ENCODE data around the gene PEF1. TPM values are rescaled to one million over a fixed set of nuclear protein-coding genes. Genes with fewer than 3 reads are reported as not detected.

The PEF1 gene
- total and polyA plus RNA-seq, 2 donors = 53.7 to 83.1 TPM

DNA sequence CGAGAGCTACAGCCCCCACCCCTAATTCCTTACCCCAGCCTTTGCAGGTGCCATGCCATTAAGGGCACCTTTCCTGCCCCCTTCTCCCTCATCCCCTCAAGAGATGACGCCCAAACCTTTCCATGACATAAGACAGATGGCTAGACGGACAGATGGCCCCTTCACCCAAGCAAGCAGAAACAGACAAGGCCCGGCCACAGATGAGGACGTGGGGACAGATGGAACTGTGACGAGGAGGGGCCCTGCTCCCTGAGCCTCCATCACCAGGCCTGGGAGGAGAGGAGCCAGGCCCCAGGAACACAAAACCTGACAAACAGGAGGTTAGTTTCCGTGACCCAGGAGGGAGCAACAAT lies 24.7 kb upstream of the PEF1 start:
- DNase-seq (ENCODE audit: low read depth in 6 of 9, low spot score in 9 of 9) = no peak
- H3K9me3 ChIP-seq (ENCODE audit: control insufficient read depth in 2 of 2, insufficient read depth in 1 of 2, low read length in 1 of 2) = no peaks in the 10 kb centered on the region
- H3K4me3 ChIP-seq (ENCODE audit: low read length in 2 of 2) = no peak overlapping the region
- WGBS = 82% methylated on average over 7 of the region's 7 CpGs
- H3K36me3 ChIP-seq (ENCODE audit: control insufficient read depth in 2 of 2, insufficient read depth in 2 of 2, low read length in 1 of 2) = no peaks in the 10 kb centered on the region
- peaks cover 3 to 38% of the 10 kb centered on the region in 2 donors for H3K4me1 ChIP-seq (ENCODE audit: control insufficient read depth in 2 of 2, insufficient read depth in 2 of 2, low read length in 2 of 2)
- peaks cover 0 to 24% of the 10 kb centered on the region in 2 donors for H3K27me3 ChIP-seq (ENCODE audit: control insufficient read depth in 2 of 2, insufficient read depth in 1 of 2, low read length in 1 of 2)
- no peak overlapping the region for H3K27ac ChIP-seq (ENCODE audit: low read depth in 1 of 2, low read length in 1 of 2)

DNA sequence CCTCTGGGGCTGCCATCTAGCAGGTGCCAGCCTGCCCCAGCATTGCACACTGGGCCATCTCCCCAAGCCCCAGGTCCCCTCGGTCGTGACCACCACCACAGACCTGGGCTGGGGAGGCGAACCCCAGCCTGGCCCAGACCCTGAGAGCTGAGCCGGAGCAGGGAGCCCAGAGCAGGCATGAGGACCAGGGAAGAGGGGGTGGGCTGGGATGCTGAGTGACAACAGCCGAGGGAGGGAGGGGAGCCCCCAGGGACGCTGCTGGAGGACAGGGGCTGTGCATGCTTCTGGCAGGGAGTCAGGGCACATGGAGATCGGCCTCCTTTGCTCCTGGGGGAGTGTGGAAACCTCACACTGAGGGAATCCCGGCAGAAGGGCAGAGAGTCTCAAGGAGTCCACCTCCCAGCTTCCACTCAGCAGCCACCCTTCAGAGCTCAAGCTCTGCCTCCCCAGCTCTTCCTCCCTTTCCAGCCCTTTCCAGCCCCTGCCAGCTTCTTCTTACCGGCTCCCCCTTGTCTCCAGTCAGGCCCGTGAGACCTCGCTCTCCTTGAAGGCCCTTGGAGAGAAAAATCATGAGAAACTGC lies 23.7 kb upstream of the PEF1 start:
- DNase-seq (ENCODE audit: low read depth in 6 of 9, low spot score in 9 of 9) = no peak

DNA sequence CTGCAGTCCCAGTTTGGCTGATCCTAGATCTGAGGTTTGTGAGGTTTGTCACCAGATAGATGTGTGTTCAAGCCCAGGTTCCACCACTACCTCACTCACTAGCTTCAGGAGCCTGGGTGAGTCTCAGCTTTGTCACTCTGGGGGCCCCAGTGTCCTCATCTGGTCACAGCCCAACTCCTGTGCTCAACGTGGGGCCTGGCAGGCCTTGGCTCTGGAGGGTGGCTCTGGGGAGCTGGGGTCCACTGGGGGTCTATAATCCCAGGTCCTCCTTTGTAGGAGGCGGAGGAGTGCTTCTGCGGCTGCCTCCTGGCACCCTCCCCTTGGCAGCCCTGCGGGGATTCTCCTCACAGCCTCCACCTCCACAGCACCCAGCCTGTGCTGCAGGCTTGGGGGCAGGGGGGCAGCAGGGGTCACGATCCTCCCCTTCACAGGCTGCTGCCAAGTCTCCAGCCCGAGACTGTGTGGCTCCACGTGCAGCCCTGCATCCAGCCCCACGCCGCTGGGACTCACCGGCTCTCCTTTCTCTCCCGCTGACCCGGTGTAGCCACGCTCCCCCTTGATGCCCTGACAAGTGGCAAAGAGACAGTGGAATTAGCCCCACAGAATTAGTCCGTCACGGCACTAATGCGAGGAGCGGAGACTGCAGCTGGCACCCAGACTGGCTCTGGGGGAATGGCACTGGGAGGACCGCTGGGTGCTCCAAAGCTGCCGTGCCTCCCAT lies 22.5 kb upstream of the PEF1 start:
- Histone ChIP-seq H3K4me3 (ENCODE audit: low read length in 2 of 2) (no peak overlapping the region), H3K27me3 (ENCODE audit: control insufficient read depth in 2 of 2, insufficient read depth in 1 of 2, low read length in 1 of 2) (peaks cover 0 to 26% of the 10 kb centered on the region in 2 donors), H3K9me3 (ENCODE audit: control insufficient read depth in 2 of 2, insufficient read depth in 1 of 2, low read length in 1 of 2) (no peaks in the 10 kb centered on the region), H3K27ac (ENCODE audit: low read depth in 1 of 2, low read length in 1 of 2) (peak overlapping the region in 1 of 2 donors; percentile 68), H3K36me3 (ENCODE audit: control insufficient read depth in 2 of 2, insufficient read depth in 2 of 2, low read length in 1 of 2) (no peaks in the 10 kb centered on the region), H3K4me1 (ENCODE audit: control insufficient read depth in 2 of 2, insufficient read depth in 2 of 2, low read length in 2 of 2) (peaks cover 3 to 38% of the 10 kb centered on the region in 2 donors)
- 95% methylated on average over 19 of the region's 19 CpGs for WGBS
- no peak for DNase-seq (ENCODE audit: low read depth in 6 of 9, low spot score in 9 of 9)

More for the DNA sequence above, 23.7 kb upstream of the PEF1 start:
- Histone ChIP-seq H3K4me3 (ENCODE audit: low read length in 2 of 2) (no peak overlapping the region), H3K9me3 (ENCODE audit: control insufficient read depth in 2 of 2, insufficient read depth in 1 of 2, low read length in 1 of 2) (no peaks in the 10 kb centered on the region), H3K27me3 (ENCODE audit: control insufficient read depth in 2 of 2, insufficient read depth in 1 of 2, low read length in 1 of 2) (peaks cover 0 to 24% of the 10 kb centered on the region in 2 donors), H3K4me1 (ENCODE audit: control insufficient read depth in 2 of 2, insufficient read depth in 2 of 2, low read length in 2 of 2) (peaks cover 3 to 38% of the 10 kb centered on the region in 2 donors), H3K36me3 (ENCODE audit: control insufficient read depth in 2 of 2, insufficient read depth in 2 of 2, low read length in 1 of 2) (no peaks in the 10 kb centered on the region), H3K27ac (ENCODE audit: low read depth in 1 of 2, low read length in 1 of 2) (no peak overlapping the region)
- 96% methylated on average over 11 of the region's 11 CpGs for WGBS

DNA sequence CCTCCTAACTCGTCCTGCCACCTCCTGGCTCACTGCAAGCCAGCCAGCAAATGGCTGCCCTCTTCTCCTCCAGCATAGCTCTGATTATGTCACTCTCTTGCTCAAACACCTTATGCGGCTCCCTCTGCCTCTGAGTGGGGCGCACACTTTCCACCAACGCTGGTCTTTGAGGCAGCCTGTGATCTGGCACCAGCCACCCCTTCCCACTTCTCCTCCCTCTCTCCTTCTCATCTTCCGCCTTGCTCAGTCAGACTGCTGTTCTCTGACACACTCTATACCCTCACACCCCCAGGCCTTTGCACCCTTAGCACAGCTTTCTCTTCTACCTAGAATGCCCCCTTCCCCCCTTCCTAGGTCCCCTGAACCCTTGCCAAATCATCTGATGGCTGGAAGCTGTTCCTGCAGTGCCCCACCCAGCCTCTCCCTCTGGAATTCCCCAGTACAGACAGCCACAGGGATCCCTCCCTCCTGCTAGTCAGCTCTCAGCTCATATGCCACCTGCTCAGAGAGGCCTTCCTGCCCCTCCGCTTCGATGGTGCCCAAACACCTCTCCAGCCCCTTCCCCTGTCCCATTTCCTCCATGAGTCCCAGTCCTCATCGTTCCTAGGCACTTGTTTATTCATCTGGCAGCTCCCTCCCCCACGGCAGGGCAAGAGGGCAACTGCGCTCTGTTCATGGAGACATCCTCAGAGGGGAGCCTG lies 21.7 kb upstream of the PEF1 start:
- Histone ChIP-seq H3K9me3 (ENCODE audit: control insufficient read depth in 2 of 2, insufficient read depth in 1 of 2, low read length in 1 of 2) (no peaks in the 10 kb centered on the region), H3K27me3 (ENCODE audit: control insufficient read depth in 2 of 2, insufficient read depth in 1 of 2, low read length in 1 of 2) (peaks cover 0 to 26% of the 10 kb centered on the region in 2 donors), H3K4me3 (ENCODE audit: low read length in 2 of 2) (no peak overlapping the region), H3K27ac (ENCODE audit: low read depth in 1 of 2, low read length in 1 of 2) (peak overlapping the region in 1 of 2 donors; percentile 68), H3K36me3 (ENCODE audit: control insufficient read depth in 2 of 2, insufficient read depth in 2 of 2, low read length in 1 of 2) (no peaks in the 10 kb centered on the region), H3K4me1 (ENCODE audit: control insufficient read depth in 2 of 2, insufficient read depth in 2 of 2, low read length in 2 of 2) (peaks cover 3 to 38% of the 10 kb centered on the region in 2 donors)
- peak in 1 of 9 donors; percentile 35 for DNase-seq (ENCODE audit: low read depth in 6 of 9, low spot score in 9 of 9)
- 89% methylated on average over 10 of the region's 10 CpGs for WGBS

DNA sequence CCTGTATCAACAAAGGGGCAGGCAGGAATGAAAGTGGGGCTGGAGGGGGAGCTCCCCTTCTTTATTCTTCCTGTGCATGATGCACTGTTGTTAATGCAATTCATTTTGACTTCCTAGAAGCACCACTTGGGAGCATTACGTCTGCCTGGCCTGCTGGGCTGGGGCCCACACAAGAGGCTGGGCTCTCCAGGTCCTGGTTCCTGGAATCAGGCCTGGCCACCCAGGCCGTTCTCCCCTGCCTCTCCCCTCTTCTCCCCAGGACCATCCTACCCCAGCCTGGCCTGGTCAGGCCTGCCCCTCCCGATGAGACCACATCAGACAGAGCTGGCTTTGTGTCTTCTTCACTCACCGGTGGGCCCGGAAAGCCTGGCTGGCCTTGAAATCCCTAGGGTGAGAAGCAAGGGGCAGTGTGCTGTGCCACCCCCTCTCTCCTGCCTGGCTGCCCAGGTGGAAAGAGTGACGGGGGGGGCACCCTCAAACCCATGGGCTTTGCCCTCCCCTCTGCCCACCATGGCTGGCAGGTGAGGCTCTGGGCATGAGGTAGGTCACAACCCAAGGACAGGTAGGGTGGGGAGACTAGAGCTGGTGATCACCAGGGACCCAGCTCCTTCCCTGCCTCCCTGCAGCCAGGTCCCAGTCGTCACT lies 20.7 kb upstream of the PEF1 start:
- 92% methylated on average over 7 of the region's 7 CpGs for WGBS
- peaks cover 0 to 18% of the 10 kb centered on the region in 2 donors for H3K27me3 ChIP-seq (ENCODE audit: control insufficient read depth in 2 of 2, insufficient read depth in 1 of 2, low read length in 1 of 2)
- no peak overlapping the region for H3K4me3 ChIP-seq (ENCODE audit: low read length in 2 of 2)
- no peak for DNase-seq (ENCODE audit: low read depth in 6 of 9, low spot score in 9 of 9)
- no peaks in the 10 kb centered on the region for H3K9me3 ChIP-seq (ENCODE audit: control insufficient read depth in 2 of 2, insufficient read depth in 1 of 2, low read length in 1 of 2)
- no peak overlapping the region for H3K27ac ChIP-seq (ENCODE audit: low read depth in 1 of 2, low read length in 1 of 2)
- H3K4me1 ChIP-seq (ENCODE audit: control insufficient read depth in 2 of 2, insufficient read depth in 2 of 2, low read length in 2 of 2) = peaks cover 3 to 33% of the 10 kb centered on the region in 2 donors
- H3K36me3 ChIP-seq (ENCODE audit: control insufficient read depth in 2 of 2, insufficient read depth in 2 of 2, low read length in 1 of 2) = no peaks in the 10 kb centered on the region

DNA sequence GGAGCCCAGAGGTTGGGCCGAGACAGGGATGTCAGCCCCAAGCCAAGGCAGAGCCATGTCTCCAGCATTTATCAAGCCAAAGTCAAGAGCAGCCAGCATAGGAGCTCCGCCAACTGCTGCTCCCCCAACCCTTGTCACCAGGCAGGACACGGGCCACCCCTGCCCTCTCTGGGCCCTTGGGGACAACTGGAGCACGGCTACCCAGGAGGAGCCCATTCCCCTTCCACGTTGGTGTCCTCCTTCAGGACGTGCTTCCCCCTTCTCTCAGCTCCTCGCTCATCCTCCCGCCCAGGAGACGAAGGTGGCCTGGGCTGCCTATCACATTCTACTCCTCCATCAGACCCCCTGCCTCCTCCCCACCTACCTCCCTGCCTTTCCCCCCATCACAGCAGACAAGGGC lies 19.9 kb upstream of the PEF1 start:
- no peak for DNase-seq (ENCODE audit: low read depth in 6 of 9, low spot score in 9 of 9)
- H3K36me3 ChIP-seq (ENCODE audit: control insufficient read depth in 2 of 2, insufficient read depth in 2 of 2, low read length in 1 of 2) = no peaks in the 10 kb centered on the region
- H3K4me3 ChIP-seq (ENCODE audit: low read length in 2 of 2) = no peak overlapping the region
- 95% methylated on average over 9 of the region's 9 CpGs for WGBS
- H3K27me3 ChIP-seq (ENCODE audit: control insufficient read depth in 2 of 2, insufficient read depth in 1 of 2, low read length in 1 of 2) = peaks cover 0 to 10% of the 10 kb centered on the region in 2 donors
- H3K9me3 ChIP-seq (ENCODE audit: control insufficient read depth in 2 of 2, insufficient read depth in 1 of 2, low read length in 1 of 2) = no peaks in the 10 kb centered on the region
- peaks cover 0 to 25% of the 10 kb centered on the region in 2 donors for H3K4me1 ChIP-seq (ENCODE audit: control insufficient read depth in 2 of 2, insufficient read depth in 2 of 2, low read length in 2 of 2)
- no peak overlapping the region for H3K27ac ChIP-seq (ENCODE audit: low read depth in 1 of 2, low read length in 1 of 2)

DNA sequence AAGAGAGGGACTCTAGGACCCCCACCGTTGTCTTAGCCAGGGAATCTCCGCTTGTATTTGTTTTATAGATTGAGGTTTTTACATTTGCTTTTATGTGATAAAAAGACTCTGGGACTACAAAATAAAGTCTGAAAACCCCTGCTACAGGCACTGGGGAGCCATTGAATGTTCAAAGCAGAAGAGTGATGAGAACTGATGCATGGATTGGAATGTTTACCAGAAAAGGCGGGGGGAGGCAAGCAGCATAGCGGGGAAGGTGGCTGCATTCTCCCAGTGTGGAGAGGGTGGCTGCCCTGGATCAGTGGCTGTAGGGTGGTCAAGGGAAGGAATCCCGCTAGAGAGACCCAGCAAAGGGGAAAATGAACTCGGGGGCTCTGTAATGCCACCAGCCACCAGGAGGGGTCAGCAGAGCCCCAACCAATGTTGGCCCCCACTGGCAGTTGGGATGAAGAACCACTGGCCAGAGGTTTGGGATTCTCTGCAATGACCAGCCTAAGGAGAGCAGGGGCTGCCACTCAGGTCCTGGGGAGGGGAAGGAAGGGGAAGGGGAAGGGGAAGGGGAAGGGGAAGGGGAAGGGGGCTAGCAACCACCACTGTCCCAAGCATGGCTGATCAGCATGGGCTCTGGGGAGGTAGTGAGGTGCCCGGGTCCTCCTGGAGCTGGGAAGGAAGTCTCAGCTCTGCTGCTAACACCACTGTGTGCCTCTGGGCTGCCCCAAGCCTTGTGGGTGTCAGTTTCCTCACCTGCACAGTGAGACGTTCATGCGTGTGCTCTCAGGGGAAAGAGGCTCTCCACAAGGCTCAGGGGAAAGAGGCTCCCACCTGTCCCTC lies 19.2 kb upstream of the PEF1 start:
- Histone ChIP-seq H3K27me3 (ENCODE audit: control insufficient read depth in 2 of 2, insufficient read depth in 1 of 2, low read length in 1 of 2) (peaks cover 0 to 9% of the 10 kb centered on the region in 2 donors), H3K4me1 (ENCODE audit: control insufficient read depth in 2 of 2, insufficient read depth in 2 of 2, low read length in 2 of 2) (peaks cover 0 to 23% of the 10 kb centered on the region in 2 donors), H3K36me3 (ENCODE audit: control insufficient read depth in 2 of 2, insufficient read depth in 2 of 2, low read length in 1 of 2) (no peaks in the 10 kb centered on the region), H3K27ac (ENCODE audit: low read depth in 1 of 2, low read length in 1 of 2) (no peak overlapping the region), H3K9me3 (ENCODE audit: control insufficient read depth in 2 of 2, insufficient read depth in 1 of 2, low read length in 1 of 2) (no peaks in the 10 kb centered on the region), H3K4me3 (ENCODE audit: low read length in 2 of 2) (no peak overlapping the region)
- peak in 4 of 9 donors; percentile 34 to 50 (median 49) for DNase-seq (ENCODE audit: low read depth in 6 of 9, low spot score in 9 of 9)
- 45% methylated on average over 9 of the region's 9 CpGs for WGBS

DNA sequence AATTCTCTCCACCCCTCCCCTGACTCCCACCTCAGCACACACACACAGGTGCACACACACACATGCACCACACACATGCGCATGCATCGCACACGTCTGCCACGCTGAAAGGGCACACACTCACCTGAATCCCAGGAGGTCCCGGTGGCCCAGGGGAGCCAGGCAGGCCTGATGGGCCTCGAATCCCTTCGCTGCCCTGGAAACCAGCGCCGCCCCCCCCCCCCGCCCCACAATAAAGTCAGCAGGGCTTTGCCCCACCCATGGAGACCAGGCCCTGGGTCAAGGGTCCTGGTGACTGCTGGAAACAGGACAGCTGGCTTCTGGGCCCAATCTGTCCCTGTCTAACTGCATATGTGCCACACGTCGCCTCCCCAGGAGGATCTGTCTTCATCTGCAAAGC lies 17.8 kb upstream of the PEF1 start:
- no peak overlapping the region for H3K27ac ChIP-seq (ENCODE audit: low read depth in 1 of 2, low read length in 1 of 2)
- DNase-seq (ENCODE audit: low read depth in 6 of 9, low spot score in 9 of 9) = no peak
- H3K4me3 ChIP-seq (ENCODE audit: low read length in 2 of 2) = no peak overlapping the region
- peaks cover 0 to 5% of the 10 kb centered on the region in 2 donors for H3K27me3 ChIP-seq (ENCODE audit: control insufficient read depth in 2 of 2, insufficient read depth in 1 of 2, low read length in 1 of 2)
- H3K4me1 ChIP-seq (ENCODE audit: control insufficient read depth in 2 of 2, insufficient read depth in 2 of 2, low read length in 2 of 2) = peaks cover 0 to 15% of the 10 kb centered on the region in 2 donors
- H3K9me3 ChIP-seq (ENCODE audit: control insufficient read depth in 2 of 2, insufficient read depth in 1 of 2, low read length in 1 of 2) = no peaks in the 10 kb centered on the region
- WGBS = 96% methylated on average over 12 of the region's 12 CpGs
- no peaks in the 10 kb centered on the region for H3K36me3 ChIP-seq (ENCODE audit: control insufficient read depth in 2 of 2, insufficient read depth in 2 of 2, low read length in 1 of 2)
